Thoracic aorta (tissue), 2 donors: ENCODE results near the gene BANK1. TPM values are rescaled to one million over a fixed set of nuclear protein-coding genes. Genes with fewer than 3 reads are reported as not detected.

Source experiments
- ATAC-seq: fragments of 150-250 bp; one replicate; pipeline ENCODE4 v1.8.0; 2017; ENCODE audit warnings: low read depth; ENCODE audit not compliant: insufficient number of reproducible peaks, low FRiP score
- DNase-seq: peaks from one replicate; pipeline ENCODE4 v3.0.0-alpha.2; 2020; ENCODE audit warnings: low spot score
- H3K27ac ChIP-seq, 2 donors: fragments of 200-600 bp; sonication (generic); 1 replicate in 1 of 2; 2 replicates in 1 of 2; pipeline ENCODE4 v1.5.1; 2016; ENCODE audit warnings: mild to moderate bottlenecking in 2 of 2, moderate library complexity in 2 of 2
- H3K27me3 ChIP-seq: fragments of 200-600 bp; sonication (generic); replicated peaks from 2 replicates; pipeline ENCODE4 v1.6.0; 2016; ENCODE audit warnings: mild to moderate bottlenecking; ENCODE audit not compliant: insufficient read depth
- H3K36me3 ChIP-seq: fragments of 200-600 bp; sonication (generic); one replicate; pipeline ENCODE4 v1.5.1; 2016
- H3K4me1 ChIP-seq, 2 donors: fragments of 200-600 bp; sonication (generic); 1 replicate in 1 of 2; 2 replicates in 1 of 2; pipeline versions ENCODE4 v1.5.1 to v1.6.0; 2016; ENCODE audit warnings: low read depth in 2 of 2, mild to moderate bottlenecking in 1 of 2; ENCODE audit not compliant: control insufficient read depth in 1 of 2
- H3K4me3 ChIP-seq: fragments of 200-600 bp; sonication (generic); 2 replicates; pipeline ENCODE4 v1.5.1; 2016; ENCODE audit warnings: mild to moderate bottlenecking
- H3K9me3 ChIP-seq: fragments of 200-600 bp; sonication (generic); 2 replicates; pipeline ENCODE4 v1.5.1; 2016
- total RNA-seq, 2 donors: library from RNA; depleted of rRNA; stranded (reverse); fragments of >200 nt; gene quantifications; one replicate each; pipeline versions ENCODE4 v1.1.0 to v1.2.3, GENCODE V29; 2016
- TF ChIP-seq, protein P1 (sequence below): fragments of 200-600 bp; sonication (generic); IDR thresholded peaks from one replicate; pipeline ENCODE4 v1.5.1; 2019; ENCODE audit warnings: antibody characterized with exemption

The BANK1 gene
- total RNA-seq, 2 donors from 2014 or later = 0.85 to 1.1 TPM

GRCh38 chr4:101862595-101862994 lies 72.1 kb downstream of the BANK1 start:
- H3K27ac ChIP-seq = no peak overlapping the region
- no peak for DNase-seq
- TF ChIP-seq, protein P1, sequence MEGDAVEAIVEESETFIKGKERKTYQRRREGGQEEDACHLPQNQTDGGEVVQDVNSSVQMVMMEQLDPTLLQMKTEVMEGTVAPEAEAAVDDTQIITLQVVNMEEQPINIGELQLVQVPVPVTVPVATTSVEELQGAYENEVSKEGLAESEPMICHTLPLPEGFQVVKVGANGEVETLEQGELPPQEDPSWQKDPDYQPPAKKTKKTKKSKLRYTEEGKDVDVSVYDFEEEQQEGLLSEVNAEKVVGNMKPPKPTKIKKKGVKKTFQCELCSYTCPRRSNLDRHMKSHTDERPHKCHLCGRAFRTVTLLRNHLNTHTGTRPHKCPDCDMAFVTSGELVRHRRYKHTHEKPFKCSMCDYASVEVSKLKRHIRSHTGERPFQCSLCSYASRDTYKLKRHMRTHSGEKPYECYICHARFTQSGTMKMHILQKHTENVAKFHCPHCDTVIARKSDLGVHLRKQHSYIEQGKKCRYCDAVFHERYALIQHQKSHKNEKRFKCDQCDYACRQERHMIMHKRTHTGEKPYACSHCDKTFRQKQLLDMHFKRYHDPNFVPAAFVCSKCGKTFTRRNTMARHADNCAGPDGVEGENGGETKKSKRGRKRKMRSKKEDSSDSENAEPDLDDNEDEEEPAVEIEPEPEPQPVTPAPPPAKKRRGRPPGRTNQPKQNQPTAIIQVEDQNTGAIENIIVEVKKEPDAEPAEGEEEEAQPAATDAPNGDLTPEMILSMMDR = no peak

GRCh38 chr4:101864660-101865059 lies 74.1 kb downstream of the BANK1 start:
- TF ChIP-seq, protein P1 = no peak
- Histone ChIP-seq H3K36me3 (no peaks in the 10 kb centered on the region), H3K27ac (no peak overlapping the region), H3K27me3 (no peaks in the 10 kb centered on the region), H3K4me1 (no peaks in the 10 kb centered on the region), H3K9me3 (no peaks in the 10 kb centered on the region), H3K4me3 (no peak overlapping the region)
- no peak for DNase-seq
- no peak for ATAC-seq

More at GRCh38 chr4:101862595-101862994, 72.1 kb downstream of the BANK1 start:
- no peak overlapping the region for H3K4me3 ChIP-seq
- H3K9me3 ChIP-seq = no peaks in the 10 kb centered on the region
- no peak for ATAC-seq
- H3K36me3 ChIP-seq = no peaks in the 10 kb centered on the region
- H3K27me3 ChIP-seq = no peaks in the 10 kb centered on the region
- H3K4me1 ChIP-seq = no peaks in the 10 kb centered on the region

DNA sequence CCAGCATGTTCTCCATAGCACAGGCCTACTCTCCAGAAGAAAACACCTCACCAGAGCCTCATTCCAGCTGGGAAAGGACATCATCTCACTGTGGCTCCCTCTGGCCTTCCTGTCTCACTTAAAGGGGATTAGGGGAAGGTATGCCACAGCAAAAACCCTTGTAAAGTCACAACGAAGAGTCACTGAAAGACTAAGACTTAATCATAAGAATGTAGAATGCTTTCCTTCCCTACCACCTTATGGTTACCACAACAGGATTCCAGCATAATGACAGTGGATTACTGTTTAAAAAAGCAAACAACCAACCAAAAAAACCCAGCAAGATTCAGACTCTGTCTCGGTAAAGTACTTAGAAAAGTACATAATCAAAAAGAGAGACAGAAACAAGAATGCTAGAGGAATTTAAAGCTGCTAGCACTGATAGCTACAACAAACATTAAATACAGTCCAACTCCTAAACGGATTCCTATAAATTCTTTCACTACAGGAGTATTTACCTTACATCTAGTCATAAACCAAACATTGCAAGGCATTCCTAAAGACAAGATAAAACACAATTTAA lies 75.1 kb downstream of the BANK1 start:
- H3K4me3 ChIP-seq = no peak overlapping the region
- TF ChIP-seq, protein P1 = no peak
- ATAC-seq = no peak
- no peak for DNase-seq
- H3K9me3 ChIP-seq = no peaks in the 10 kb centered on the region
- no peak overlapping the region for H3K27ac ChIP-seq
- H3K4me1 ChIP-seq = no peaks in the 10 kb centered on the region
- H3K27me3 ChIP-seq = no peaks in the 10 kb centered on the region
- no peaks in the 10 kb centered on the region for H3K36me3 ChIP-seq

GRCh38 chr4:101870874-101871273 lies 80.3 kb downstream of the BANK1 start:
- Histone ChIP-seq H3K27me3 (no peaks in the 10 kb centered on the region), H3K27ac (no peak overlapping the region), H3K36me3 (no peaks in the 10 kb centered on the region), H3K4me3 (no peak overlapping the region), H3K9me3 (no peaks in the 10 kb centered on the region), H3K4me1 (no peaks in the 10 kb centered on the region)
- no peak for ATAC-seq
- TF ChIP-seq, protein P1 = no peak
- DNase-seq = no peak

GRCh38 chr4:101871962-101872676 lies 81.6 kb downstream of the BANK1 start:
- ATAC-seq (no peak), DNase-seq (no peak)
- Histone ChIP-seq H3K4me3 (no peak overlapping the region), H3K27ac (no peak overlapping the region), H3K4me1 (no peaks in the 10 kb centered on the region), H3K36me3 (no peaks in the 10 kb centered on the region), H3K27me3 (no peaks in the 10 kb centered on the region), H3K9me3 (no peaks in the 10 kb centered on the region)
- TF ChIP-seq, protein P1 = no peak
